Psoas muscle (tissue), 8 donors: Measurements from ENCODE around the gene RIMBP2. TPM values are rescaled to one million over a fixed set of nuclear protein-coding genes. Genes with fewer than 3 reads are reported as not detected.

ENCODE experiments used
- ATAC-seq, 4 donors: fragments of 200-7000 bp; cut with Tn5 transposase; one replicate each; pipeline ENCODE4 v1.9.1; 2020; ENCODE audit warnings: moderate library complexity in 3 of 4, mild to moderate bottlenecking in 2 of 4
- DNase-seq, 2 donors: peaks; one replicate each; pipeline ENCODE4 v3.0.0-alpha.2; 2020
- H3K27ac ChIP-seq: fragments of 200-600 bp; one replicate; pipeline ENCODE4 v1.8.0; 2022
- H3K27me3 ChIP-seq, 3 donors: fragments of 200-600 bp in 1 of 3; one replicate each; pipeline versions ENCODE4 v1.6.1 to v1.8.0; 2013 to 2022; ENCODE audit warnings: low read length in 2 of 3, mild to moderate bottlenecking in 2 of 3, moderate library complexity in 1 of 3; ENCODE audit not compliant: insufficient read depth in 3 of 3
- H3K36me3 ChIP-seq, 2 donors: fragments of 200-600 bp in 1 of 2; one replicate each; pipeline versions ENCODE4 v1.6.1 to v1.8.0; 2013 to 2022; ENCODE audit warnings: low read depth in 1 of 2, mild to moderate bottlenecking in 1 of 2, moderate library complexity in 1 of 2; ENCODE audit not compliant: insufficient read depth in 1 of 2
- H3K4me1 ChIP-seq: fragments of 200-600 bp; one replicate; pipeline ENCODE4 v1.8.0; 2022
- H3K4me3 ChIP-seq: fragments of 200-600 bp; one replicate; pipeline ENCODE4 v1.8.0; 2022; ENCODE audit warnings: mild to moderate bottlenecking
- H3K9me3 ChIP-seq: fragments of 200-600 bp; one replicate; pipeline ENCODE4 v1.8.0; 2022
- CTCF ChIP-seq: fragments of 200-600 bp; IDR thresholded peaks from one replicate; pipeline ENCODE4 v1.8.0; 2022; ENCODE audit warnings: antibody characterized with exemption
- WGBS, 3 donors: extraction: QIAGEN DNeasy Blood & Tissue Kit; methylation state at CpG; one replicate each; pipeline versions ENCODE4 v1.1.6 to v1.1.7; 2013; 5-methylcytosine and 5-hydroxymethylcytosine counted together
- intact Hi-C, 2 donors: fragments of 100-400 bp; cut with DNase I; formaldehyde crosslinking; loops; one replicate each; pipeline versions ENCODE4 v1.11.0 to v1.14.2; 2022
- polyA plus RNA-seq, 3 donors: library from polyadenylated mRNA; stranded (reverse); fragments of 200-250 nt; gene quantifications; one replicate each; pipeline ENCODE4 v1.2.3, GENCODE V29; 2013
- total RNA-seq, 4 donors: library from RNA; stranded (reverse); fragmentation: NEBNext Ultra II Directional in 2 of 4; extraction: Animal tissue kit (Norgen Biotek cat#: 25700) in 2 of 4; gene quantifications; one replicate each; pipeline versions ENCODE4 v1.2.1 to v1.2.4, GENCODE V29; 2021 to 2023
- donor health status: healthy with polysubstance abuse.
- donor health status: DM: no; HTN: no; CAD: no; lungs with moderate emphysema.
- donor health status: Bipolar disorder and iron deficiency.
- donor health status: healthy.
- donor health status: DM: yes; HTN: yes; CAD: no.
- donor health status: DM: no; HTN: no; CAD: no.
- donor health status: DM: no; HTN: no; CAD: no.
- donor health status: DM: yes; HTN: yes; CAD: no.

RIMBP2 gene
- total and polyA plus RNA-seq, 7 donors = 0.05 to 1.2 (median 0.21) TPM

GRCh38 chr12:130555221-130555620, 160.9 kb downstream of the RIMBP2 start:
- Histone ChIP-seq H3K27ac (no peak overlapping the region), H3K36me3 (no peaks in the 10 kb centered on the region), H3K9me3 (peaks cover 10% of the 10 kb centered on the region), H3K4me1 (no peaks in the 10 kb centered on the region), H3K4me3 (no peak overlapping the region), H3K27me3 (peaks cover 0 to 19% (median 4%) of the 10 kb centered on the region in 3 donors)
- intact Hi-C loops = no loop called here
- no peak for TF ChIP-seq CTCF
- ATAC-seq (no peak), DNase-seq (no peak)
- WGBS, 3 donors = 35 to 44% (median 43%) methylated on average over 5 of the region's 5 CpGs

DNA sequence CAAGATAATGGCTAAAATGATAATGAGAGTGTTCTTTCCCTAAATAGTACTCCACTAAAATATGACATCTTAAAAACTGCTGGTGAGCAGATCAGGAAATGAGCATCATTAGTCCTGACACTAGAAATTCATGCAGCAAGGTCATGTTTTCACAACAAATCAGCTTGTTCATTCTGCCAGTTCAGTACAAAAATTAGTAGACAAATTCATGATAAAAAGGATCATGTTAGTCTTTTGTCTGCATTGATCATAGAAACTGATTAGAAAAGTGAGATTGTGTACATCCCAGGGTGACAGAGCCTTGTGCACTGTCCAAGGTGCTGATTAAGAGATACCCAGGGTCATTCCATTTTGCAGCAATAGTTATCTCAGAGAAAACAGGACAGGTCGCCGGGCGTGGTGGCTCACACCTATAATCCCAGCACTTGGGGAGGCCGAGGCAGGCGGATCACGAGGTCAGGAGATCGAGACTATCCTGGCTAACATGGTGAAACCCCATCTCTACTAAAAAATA, 163.6 kb downstream of the RIMBP2 start:
- Histone ChIP-seq H3K4me1 (no peaks in the 10 kb centered on the region), H3K4me3 (no peak overlapping the region), H3K36me3 (no peaks in the 10 kb centered on the region), H3K27me3 (peaks cover 0 to 11% (median 1%) of the 10 kb centered on the region in 3 donors), H3K27ac (no peak overlapping the region), H3K9me3 (peaks cover 10% of the 10 kb centered on the region)
- 71 to 76% (median 73%) methylated on average over 7 of the region's 7 CpGs for WGBS, 3 donors
- intact Hi-C loops = no loop called here
- DNase-seq (no peak), ATAC-seq (no peak)
- no peak for TF ChIP-seq CTCF

GRCh38 chr12:130549361-130549760, 166.7 kb downstream of the RIMBP2 start:
- Histone ChIP-seq H3K4me3 (no peak overlapping the region), H3K9me3 (peaks cover 10% of the 10 kb centered on the region), H3K27me3 (no peaks in the 10 kb centered on the region), H3K36me3 (no peaks in the 10 kb centered on the region), H3K4me1 (no peaks in the 10 kb centered on the region), H3K27ac (no peak overlapping the region)
- no peak for ATAC-seq
- WGBS, 3 donors = 73 to 74% (median 73%) methylated on average over 3 of the region's 3 CpGs
- no peak for DNase-seq
- no peak for TF ChIP-seq CTCF
- intact Hi-C loops = no loop called here

DNA sequence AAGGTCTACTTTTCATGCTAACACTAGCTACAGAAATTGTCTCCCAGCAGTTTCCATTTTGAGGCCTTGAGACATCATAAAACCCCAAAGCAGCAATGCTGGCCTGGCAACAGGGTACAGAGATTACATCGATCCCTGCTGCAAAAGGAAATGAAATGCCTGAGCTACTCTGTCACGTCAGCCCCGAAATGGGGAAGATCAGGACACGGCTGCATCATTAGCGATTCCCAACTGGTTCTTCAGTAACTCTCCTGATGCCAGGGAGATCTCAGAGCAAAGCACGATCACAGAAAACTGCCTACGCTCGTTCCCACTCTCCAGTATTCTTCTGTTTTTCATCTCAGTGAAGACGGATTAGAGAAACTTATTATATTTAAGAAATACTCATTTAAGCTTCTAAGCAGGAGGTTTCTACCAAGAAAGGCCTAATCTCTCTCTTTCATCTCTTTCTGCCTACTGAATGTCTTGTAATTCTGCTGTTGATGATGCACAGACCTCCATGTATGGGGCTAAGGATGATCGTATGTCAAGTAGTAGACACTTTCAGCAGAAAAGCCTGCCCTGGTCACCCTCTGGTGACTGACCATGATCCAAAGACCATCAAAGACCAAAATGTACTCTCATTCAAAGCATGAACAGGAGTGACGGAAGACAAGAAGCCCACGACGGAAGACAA, 168.5 kb downstream of the RIMBP2 start:
- H3K27ac ChIP-seq = no peak overlapping the region
- peaks cover 10% of the 10 kb centered on the region for H3K9me3 ChIP-seq
- intact Hi-C loops = no loop called here
- DNase-seq = no peak
- no peaks in the 10 kb centered on the region for H3K36me3 ChIP-seq
- no peaks in the 10 kb centered on the region for H3K4me1 ChIP-seq
- H3K27me3 ChIP-seq = no peaks in the 10 kb centered on the region
- no peak for ATAC-seq
- 81% methylated on average over 13 of the region's 13 CpGs for WGBS, 3 donors
- TF ChIP-seq CTCF = no peak
- H3K4me3 ChIP-seq = no peak overlapping the region

DNA sequence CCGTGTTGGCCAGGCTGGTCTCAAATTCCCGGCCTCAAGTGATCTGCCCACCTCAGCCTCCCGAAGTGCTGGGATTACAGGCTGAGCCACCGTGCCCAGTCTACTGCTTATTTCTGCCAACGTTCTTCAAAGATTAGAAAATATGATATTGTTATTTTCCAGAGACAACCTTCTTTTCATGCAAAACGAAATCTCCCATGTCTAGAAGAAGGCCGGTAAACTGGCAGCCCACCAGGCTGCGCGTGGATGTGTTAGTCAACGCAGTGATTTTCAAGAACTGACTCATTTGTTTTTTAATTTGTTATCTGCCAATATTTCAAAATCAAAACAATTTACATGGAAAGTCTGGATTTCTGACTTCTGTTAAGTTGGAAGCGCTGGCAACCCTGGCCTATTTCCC, 169.6 kb downstream of the RIMBP2 start:
- no peak for DNase-seq
- Histone ChIP-seq H3K4me3 (no peak overlapping the region), H3K27ac (no peak overlapping the region), H3K9me3 (peaks cover 11% of the 10 kb centered on the region), H3K36me3 (no peaks in the 10 kb centered on the region), H3K4me1 (no peaks in the 10 kb centered on the region), H3K27me3 (no peaks in the 10 kb centered on the region)
- intact Hi-C loops = no loop called here
- ATAC-seq = no peak
- TF ChIP-seq CTCF = no peak
- WGBS, 3 donors = 82 to 88% (median 84%) methylated on average over 11 of the region's 11 CpGs
